HG03095 (cell line): Measurements from ENCODE around the gene ERCC3.
"Not testable (repeated sequence)": the region's sequence is repeated elsewhere in the genome, so short reads cannot be mapped to it uniquely, and the experiment has no call there.

Source experiments
- ATAC-seq: cut with Tn5 transposase; IDR thresholded peaks from one replicate; pipeline ENCODE4 v1.9.1; 2021; ENCODE audit warnings: moderate library complexity; ENCODE audit not compliant: unreplicated experiment

The ERCC3 gene

DNA sequence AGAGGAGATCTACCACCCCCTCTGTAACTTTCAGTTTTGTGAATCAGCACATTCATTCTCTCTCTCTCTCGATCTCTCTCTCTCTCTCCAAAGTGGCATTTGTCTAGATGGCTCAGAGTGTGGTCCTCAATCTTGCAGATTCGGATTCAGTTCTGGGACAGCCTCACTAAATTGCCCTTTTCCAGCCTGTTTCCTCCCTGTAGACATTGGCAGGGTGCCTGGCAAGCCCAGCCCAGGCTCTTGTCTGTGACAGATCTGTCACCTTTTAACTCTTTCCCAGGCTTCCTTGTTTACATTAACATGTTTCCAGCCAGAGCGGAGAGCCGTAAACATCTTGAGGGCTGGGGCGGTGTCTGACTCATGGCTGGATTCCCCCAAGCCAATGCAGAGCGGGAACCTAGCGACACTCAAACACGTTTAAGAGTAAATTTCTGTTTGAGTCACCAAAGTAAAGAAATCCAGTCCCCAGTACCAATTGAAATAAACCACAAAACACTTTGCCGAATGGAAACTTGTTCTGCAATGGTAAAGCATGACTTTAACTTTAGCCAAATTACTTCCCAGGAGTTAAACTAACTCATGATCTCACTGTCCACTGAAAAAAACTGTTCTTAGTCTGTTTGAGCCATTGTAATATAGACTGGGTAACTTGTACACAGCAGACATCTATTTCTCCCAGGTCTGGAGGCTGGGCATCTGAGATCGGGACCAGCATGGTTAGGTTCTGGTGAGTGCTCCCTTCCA lies 67.3 kb downstream of the ERCC3 start:
- peak; percentile 87 for ATAC-seq

DNA sequence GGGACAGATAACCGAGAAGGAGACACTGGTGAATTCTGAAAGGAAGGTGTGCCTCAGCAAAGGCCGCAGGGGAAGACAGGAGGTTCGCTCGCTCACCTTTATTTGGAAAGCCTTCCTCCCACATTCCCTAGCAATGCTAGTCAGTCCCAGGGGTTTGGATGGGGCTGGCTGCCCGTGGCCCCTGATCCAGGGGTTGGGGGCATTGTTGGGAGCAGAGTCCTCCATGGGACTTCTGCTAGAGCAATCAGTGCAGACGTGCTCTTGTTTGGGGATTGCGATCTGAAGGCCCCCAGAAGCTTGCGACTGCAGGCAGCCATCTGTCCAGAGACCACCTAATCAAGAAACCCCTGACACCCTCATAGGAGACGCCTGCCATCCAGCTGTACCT lies 67.8 kb downstream of the ERCC3 start:
- no peak for ATAC-seq

DNA sequence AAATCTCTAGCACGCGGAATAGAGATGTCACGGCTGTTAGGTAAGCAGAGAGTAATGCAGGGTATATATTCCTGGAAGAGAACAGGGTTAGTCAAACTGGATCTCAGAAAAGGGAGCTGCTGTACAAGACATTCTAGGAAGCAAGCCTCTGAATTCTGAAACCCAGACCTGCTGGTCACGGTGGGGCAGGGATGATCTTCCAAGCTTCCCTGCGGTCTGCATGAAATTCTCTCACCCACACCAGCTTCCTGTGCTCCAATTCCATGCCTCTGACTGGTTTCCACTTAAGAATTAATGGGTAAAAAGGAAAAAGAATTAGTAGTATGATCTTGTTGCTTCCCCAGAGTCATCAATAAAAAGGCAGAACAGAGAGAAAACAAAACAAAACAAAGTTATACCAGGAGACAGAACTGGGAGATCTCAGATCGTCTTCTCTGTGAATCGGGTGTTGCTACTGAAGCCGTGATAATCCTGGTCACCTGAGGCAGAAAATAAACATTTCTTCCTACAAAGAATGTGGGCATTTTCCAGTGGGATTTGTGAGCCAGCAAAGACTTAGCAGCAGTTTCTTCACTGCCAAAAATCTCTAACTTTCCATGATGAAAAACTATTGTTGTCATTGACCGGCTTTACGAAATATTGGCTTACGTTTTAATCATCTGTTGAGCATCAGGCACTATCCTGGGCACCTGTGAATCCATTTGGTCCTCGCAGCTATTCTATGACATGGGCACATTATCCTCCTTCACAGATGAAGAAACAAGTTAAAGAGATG lies 68.6 kb downstream of the ERCC3 start:
- ATAC-seq = no peak

DNA sequence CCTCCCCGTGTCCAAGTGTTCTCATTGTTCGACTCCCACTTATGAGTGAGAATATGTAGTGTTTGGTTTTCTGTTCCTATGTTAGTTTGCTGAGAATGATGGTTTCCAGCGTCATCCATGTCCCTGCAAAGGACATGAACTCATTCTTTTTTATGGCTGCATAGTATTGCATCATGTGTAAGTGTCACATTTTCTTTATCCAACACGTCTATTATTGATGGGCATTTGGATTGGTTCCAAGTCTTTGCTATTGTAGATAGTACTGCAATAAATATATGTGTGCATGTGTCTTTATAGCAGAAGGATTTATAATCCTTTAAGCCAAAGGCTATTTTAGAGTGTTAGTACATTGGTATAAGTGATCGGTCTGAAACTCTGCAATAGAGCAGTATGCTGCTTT lies 69.8 kb downstream of the ERCC3 start:
- not testable (repeated sequence) for ATAC-seq

DNA sequence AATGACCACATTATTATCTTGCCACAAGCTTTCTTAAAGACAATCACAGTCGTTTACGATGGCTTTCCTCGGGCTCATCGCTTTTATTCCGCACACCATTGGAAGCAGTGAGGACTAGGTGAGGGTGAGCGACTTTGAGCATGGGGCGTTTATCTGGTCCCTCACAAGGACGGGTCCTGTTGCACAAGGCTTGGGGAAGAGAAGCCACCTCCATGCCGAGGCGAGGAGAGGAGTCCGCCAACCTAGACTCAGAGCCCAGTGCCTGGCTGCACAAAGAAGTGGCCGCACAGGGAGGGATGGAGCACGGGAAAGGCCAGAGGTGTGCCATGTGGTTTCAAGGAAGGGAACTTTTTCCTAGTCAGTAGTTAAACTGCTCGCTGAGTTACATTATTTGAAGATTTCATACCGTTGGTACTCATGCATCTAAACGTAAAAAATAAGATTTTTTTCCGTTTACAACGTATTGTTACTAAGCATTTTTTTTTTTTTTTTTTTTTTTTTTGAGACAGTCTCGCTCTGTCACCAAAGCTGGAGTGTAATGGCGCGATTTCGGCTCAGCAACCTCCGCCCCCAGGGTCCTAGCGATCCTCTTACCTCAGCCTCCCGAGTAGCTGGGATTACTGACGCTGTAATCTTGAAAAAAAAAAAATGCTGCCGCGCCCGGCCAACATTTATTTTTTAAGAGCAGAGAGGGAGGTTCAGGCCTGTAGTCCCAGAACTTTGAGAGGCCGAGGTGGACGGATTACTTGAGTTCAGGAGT lies 73.0 kb downstream of the ERCC3 start:
- ATAC-seq = no peak

DNA sequence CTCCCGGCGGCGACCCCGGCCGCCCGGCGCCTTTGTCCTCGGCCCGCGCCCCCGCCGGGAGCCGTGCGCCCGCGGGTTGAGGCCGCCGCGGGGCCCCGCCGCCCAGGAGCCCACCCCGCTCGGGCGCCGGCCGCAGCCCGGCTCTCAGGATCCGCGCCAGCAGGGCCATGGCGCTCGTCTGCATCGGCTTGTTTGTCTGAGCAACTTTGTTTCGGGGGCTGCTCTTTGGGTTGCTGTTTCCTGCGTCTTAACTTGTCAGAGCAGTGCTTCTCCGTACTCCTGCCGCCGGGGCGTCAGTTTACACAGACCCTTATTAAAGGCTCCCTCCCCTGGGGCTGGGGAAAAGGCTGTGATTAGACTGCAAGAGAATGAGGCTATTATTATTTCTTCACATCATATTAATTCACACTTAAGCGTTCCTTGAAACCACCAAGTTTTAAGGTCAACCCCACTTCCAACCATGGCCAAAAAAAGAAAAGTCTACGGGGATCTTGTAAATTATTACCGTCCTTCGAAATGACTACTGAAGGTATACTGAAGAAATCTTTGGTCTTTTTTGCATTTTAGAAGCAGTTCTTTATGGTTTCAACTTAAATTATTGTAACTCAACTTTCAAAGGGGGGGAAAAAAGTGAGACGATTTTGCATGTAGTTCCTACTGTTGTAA lies 73.7 kb downstream of the ERCC3 start, which contains the start of gene CYP27C1:
Gene CYP27C1, minus strand, starts transcription at position 198 of the 666 bp plus-strand sequence. Its CDS starts 29 bp downstream, at position 169.
- no peak for ATAC-seq

DNA sequence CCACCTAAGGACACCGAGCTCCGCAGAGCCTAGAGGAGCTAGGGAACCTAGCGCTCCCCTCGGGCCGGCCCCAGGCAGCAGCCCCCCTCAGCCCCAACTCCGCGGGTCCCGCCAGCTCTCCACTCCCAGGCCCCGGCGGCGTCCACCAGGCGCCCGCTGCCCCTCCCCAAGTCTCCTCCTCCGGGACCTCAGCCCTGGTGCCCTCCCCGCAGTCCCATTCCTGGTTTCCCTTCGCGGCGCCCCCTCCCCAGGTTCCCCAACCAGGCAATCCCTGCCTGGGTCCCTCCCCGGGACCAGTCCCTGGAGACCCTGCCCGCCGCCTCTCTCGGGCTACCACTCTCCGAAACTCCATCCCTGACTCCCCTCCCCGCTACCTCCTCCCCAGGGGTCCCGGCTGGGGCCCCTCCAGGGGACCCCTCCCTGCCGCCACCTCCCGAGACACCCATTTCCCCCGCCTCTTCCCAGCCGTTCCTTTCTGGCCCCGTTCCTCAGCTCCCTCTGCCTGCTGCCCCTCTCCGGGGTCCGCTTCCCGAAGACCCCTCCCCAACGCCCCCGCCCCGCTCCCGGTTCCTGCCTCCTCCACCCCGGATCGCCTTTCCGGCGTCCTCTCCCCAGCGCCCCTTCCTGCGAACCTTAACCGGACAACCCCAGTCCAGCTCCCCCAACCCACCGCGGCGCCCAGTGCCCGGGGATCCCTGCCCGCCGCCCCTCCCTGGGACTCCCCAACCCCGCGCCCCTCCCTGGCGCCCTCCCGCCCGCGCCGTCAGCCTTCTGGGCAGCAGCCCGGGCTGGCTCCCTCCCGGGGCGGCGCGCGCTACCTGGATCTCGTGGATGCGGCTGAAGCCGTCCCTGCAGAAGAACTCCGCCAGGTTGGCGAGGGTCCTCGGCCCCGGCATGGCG lies 74.5 kb downstream of the ERCC3 start:
- no peak for ATAC-seq

DNA sequence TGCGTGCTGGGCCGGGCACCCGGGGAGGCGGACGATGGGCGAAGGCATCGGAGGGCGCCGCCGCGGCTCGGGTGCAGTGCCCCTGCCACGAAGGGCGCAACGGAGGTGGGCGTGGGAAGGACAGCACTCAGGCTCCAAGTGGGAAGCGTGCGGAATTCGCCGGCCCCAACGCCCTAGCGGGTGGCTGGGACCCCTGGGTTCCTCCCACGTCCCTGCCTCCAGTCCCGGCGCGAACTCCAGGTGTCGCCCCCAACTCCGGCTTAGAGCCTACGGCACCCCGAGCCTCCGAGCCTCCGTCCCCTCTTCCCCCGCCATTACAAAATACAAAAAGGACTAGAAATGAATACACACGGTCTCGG lies 75.2 kb downstream of the ERCC3 start:
- ATAC-seq = no peak

DNA sequence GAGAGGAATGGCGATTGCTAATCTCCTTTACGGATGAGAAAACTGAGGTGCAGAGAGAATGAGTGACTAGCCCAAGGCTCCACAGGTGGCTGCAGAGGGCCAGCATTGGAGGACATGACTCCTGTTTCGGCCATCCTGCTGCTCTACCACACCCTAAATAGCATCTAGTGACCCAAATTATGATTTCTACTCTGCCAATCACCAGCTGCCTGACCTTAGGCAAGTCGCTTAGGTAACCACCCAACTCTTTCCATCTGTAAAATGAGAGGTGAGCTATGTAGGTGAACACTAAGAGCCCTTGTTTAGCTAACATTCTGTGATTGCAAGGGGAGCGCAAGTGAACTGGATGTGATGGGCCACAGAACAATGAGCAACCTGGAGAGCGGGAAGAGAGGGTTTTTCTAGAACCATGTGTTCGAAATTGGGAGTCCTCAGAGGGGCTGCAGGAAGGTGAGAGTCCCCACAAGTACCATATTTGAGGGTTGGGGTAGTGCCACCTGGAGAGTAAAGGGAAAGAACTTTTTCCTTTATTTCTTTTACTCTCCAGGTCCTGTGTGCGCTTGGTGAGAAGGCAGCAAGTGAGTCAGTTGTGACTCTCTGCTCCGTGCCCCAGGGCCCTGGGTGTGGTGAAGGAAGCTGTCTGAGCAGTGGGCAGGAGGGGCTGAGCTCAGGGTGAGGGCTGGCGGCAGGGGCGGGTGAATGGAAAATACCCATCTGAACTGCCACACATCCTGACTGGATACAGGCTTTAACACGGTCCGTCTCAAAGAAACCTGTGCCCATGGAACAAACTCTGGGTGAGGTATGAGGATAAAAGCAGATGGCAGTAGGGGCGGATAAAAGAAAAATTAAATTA lies 76.2 kb downstream of the ERCC3 start:
- no peak for ATAC-seq

DNA sequence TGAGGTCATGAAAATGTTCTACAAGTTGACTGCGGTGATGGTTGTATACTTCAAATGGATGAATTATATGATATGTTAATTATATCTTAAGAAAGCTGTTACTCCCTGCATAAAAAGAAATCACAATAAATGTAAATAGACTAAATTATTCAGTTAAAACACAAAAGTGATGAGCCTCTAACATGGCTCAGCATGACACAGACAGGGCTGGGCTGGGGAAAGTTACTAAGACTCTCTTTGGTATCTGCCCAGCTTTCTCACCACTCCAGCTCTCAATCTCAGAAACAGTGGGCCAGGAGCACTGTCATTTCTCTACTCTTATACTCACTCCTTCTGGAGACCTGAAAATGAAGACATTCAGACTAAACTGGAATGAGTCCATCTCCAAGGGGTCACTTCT lies 77.4 kb downstream of the ERCC3 start:
- no peak for ATAC-seq

DNA sequence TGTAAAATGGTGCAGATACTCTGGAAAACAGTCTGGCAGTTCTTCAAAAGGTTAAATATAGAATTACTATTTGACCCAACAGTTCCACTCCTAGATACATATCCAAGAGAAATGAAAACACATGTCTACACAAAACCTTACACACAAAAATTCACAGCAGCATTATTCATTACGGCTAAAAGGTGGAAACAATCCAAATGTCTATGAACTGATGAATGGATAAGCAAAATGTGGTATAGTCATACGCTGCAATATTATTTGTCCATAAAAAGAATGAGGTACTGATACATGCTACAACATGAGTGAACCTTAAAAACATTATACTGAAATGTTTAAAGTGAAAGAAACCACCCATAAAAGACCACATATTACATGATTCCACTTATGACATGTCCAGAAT lies 77.8 kb downstream of the ERCC3 start:
- ATAC-seq = no peak

DNA sequence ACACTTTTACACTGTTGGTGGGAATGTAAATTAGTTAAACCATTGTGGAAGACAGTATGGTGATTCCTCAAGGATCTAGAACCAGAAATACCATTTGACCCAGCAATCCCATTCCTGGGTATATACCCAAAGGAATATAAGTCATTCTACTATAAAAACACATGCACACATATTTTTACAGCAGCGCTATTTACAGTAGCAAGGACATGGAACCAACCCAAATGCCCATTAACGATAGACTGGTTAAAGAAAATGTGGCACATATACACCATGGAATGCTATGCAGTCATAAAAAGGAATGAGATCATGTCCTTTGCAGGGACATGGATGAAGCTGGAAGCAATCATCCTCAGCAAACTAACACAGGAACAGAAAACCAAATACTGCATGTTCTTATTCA lies 79.7 kb downstream of the ERCC3 start:
- ATAC-seq = not testable (repeated sequence)

DNA sequence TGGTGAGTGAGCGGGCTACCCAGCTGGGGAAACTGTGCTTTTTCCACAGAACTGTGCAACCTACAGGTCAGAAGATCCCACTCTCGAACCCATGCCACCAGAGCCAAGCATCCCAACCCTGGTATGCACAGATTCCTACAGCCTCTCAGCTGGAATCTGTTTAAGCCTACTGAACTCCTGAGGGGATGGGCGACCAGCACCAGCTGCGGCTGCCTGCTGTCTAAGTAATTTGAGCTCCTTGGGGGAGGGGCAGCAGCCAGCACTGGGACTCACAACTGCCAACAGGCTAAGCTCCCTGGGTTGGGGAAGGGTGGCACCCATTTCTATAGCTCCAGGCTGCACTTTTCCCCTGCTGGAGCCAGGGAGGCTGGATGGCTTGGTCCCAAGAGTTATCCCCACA lies 85.6 kb downstream of the ERCC3 start:
- no peak for ATAC-seq
